Tibial artery (tissue), 4 donors: Measurements from ENCODE around the gene MLEC.
"Not testable (repeated sequence)": the region's sequence is repeated elsewhere in the genome, so short reads cannot be mapped to it uniquely, and the experiment has no call there.

Source experiments
- DNase-seq, 2 donors: peaks; one replicate each; pipeline ENCODE4 v3.0.0-alpha.2; 2019
- H3K27ac ChIP-seq, 2 donors: fragments of 200-600 bp; sonication (generic) in 1 of 2; 1 replicate in 1 of 2; 2 replicates in 1 of 2; pipeline ENCODE4 v1.5.1; 2018 to 2019; ENCODE audit warnings: mild to moderate bottlenecking in 1 of 2
- H3K27me3 ChIP-seq, 2 donors: fragments of 200-600 bp; sonication (generic) in 1 of 2; one replicate each; pipeline versions ENCODE4 v1.5.1 to v1.6.0; 2016 to 2019
- H3K36me3 ChIP-seq, 3 donors: fragments of 200-600 bp; sonication (generic) in 2 of 3; one replicate each; pipeline ENCODE4 v1.5.1; 2016 to 2019; ENCODE audit warnings: mild to moderate bottlenecking in 2 of 3
- H3K4me1 ChIP-seq, 4 donors: fragments of 200-600 bp; sonication (generic) in 2 of 4; 1 replicate in 3 of 4; 2 replicates in 1 of 4; pipeline ENCODE4 v1.5.1; 2016 to 2019
- H3K4me3 ChIP-seq, 2 donors: fragments of 200-600 bp; sonication (generic) in 1 of 2; 1 replicate in 1 of 2; 2 replicates in 1 of 2; pipeline ENCODE4 v1.5.1; 2018 to 2019; ENCODE audit warnings: mild to moderate bottlenecking in 2 of 2
- H3K9me3 ChIP-seq, 3 donors: fragments of 200-600 bp; sonication (generic) in 1 of 3; one replicate each; pipeline ENCODE4 v1.5.1; 2016 to 2019
- intact Hi-C: fragments of 100-400 bp; cut with DNase I; formaldehyde crosslinking; loops from one replicate; pipeline ENCODE4 v1.15.0; 2023; ENCODE audit warnings: low total_unique reads
- TF ChIP-seq, protein P1 (sequence below), 2 experiments: fragments of 200-600 bp in 1 of 2; fragments of 450-650 bp in 1 of 2; IDR thresholded peaks; one replicate each; pipeline ENCODE4 v1.5.1; 2017 to 2019; ENCODE audit warnings: antibody characterized with exemption in 2 of 2, mild to moderate bottlenecking in 1 of 2, moderate library complexity in 1 of 2

The MLEC gene

DNA sequence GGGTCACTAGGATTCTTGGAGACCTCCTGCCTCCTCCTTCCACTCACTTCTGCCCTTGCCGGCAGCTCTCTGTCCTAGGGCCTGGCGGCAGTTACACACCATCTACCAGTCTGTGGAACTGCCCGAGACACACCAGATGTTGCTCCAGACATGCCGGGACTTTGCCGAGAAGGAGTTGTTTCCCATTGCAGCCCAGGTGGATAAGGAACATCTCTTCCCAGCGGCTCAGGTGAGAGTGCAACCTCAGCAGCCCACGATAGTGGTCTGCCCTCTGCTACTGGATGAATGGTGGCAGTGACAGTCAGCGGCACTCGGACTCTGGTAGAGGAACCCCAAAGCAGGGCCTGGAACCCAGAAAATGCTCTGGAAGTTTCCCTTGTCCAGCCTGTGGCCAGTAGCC is 40.0 kb downstream of the MLEC start:
- no peak for DNase-seq
- H3K4me3 ChIP-seq: no peak overlapping the region
- TF ChIP-seq, protein P1, sequence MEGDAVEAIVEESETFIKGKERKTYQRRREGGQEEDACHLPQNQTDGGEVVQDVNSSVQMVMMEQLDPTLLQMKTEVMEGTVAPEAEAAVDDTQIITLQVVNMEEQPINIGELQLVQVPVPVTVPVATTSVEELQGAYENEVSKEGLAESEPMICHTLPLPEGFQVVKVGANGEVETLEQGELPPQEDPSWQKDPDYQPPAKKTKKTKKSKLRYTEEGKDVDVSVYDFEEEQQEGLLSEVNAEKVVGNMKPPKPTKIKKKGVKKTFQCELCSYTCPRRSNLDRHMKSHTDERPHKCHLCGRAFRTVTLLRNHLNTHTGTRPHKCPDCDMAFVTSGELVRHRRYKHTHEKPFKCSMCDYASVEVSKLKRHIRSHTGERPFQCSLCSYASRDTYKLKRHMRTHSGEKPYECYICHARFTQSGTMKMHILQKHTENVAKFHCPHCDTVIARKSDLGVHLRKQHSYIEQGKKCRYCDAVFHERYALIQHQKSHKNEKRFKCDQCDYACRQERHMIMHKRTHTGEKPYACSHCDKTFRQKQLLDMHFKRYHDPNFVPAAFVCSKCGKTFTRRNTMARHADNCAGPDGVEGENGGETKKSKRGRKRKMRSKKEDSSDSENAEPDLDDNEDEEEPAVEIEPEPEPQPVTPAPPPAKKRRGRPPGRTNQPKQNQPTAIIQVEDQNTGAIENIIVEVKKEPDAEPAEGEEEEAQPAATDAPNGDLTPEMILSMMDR (IDR thresholded peaks at IDR 0.05): no peak
- H3K27ac ChIP-seq: peak overlapping the region in 1 of 2 donors; percentile 82
- H3K36me3 ChIP-seq: peaks cover 8 to 54% (median 20%) of the 10 kb centered on the region in 3 donors
- H3K4me1 ChIP-seq: peaks cover 0 to 17% (median 10%) of the 10 kb centered on the region in 4 donors
- H3K9me3 ChIP-seq: no peaks in the 10 kb centered on the region
- intact Hi-C loops: loop anchor here (10.0 kb wide), 1 partner anchor 178 kb away; the partner anchor contains the start of gene SPPL3
- no peaks in the 10 kb centered on the region for H3K27me3 ChIP-seq

- H3K4me3 ChIP-seq, DNase-seq, H3K4me1 ChIP-seq, H3K27ac ChIP-seq, intact Hi-C loops, H3K27me3 ChIP-seq, H3K9me3 ChIP-seq: not testable (repeated sequence)
- H3K36me3 ChIP-seq: peaks cover 0 to 57% (median 11%) of the 10 kb centered on the region in 3 donors
Measured at GRCh38 chr12:120732198-120732597, 45.2 kb downstream of the MLEC start.

- intact Hi-C loops: no loop called here
- Histone ChIP-seq H3K4me3 (no peak overlapping the region), H3K27me3 (no peaks in the 10 kb centered on the region), H3K36me3 (peaks cover 0 to 61% (median 8%) of the 10 kb centered on the region in 3 donors), H3K4me1 (no peaks in the 10 kb centered on the region), H3K27ac (no peak overlapping the region), H3K9me3 (no peaks in the 10 kb centered on the region)
- no peak for DNase-seq
- TF ChIP-seq, protein P1 (IDR thresholded peaks at IDR 0.05): no peak
Measured at GRCh38 chr12:120733574-120733973, 46.6 kb downstream of the MLEC start.

DNA sequence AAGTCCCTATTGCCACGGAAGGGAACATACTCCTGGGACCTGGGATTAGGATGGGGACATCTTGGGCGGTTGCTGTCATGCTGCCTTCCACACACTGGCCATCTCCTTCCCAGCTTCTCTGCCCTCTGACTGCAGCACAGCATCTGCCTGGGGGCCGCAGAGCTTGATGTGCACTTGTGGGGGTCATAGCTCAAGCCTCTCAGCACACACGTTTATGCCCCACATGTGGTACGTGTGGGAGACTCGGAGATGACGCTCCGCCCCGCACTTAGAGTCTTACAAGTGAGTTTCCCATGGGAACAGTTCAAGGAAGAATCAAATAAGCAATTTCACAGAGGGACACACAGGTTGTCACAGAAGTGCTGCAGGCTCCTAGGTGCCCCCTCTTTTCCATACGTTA is 47.3 kb downstream of the MLEC start:
- Histone ChIP-seq H3K27ac (no peak overlapping the region), H3K4me1 (no peaks in the 10 kb centered on the region), H3K4me3 (no peak overlapping the region), H3K36me3 (peaks cover 0 to 62% (median 14%) of the 10 kb centered on the region in 3 donors), H3K9me3 (no peaks in the 10 kb centered on the region), H3K27me3 (no peaks in the 10 kb centered on the region)
- no peak for DNase-seq
- TF ChIP-seq, protein P1 (IDR thresholded peaks at IDR 0.05): no peak
- intact Hi-C loops: no loop called here

- Histone ChIP-seq H3K36me3 (peaks cover 0 to 60% (median 16%) of the 10 kb centered on the region in 3 donors), H3K9me3 (no peaks in the 10 kb centered on the region), H3K27me3 (no peaks in the 10 kb centered on the region), H3K27ac (no peak overlapping the region), H3K4me1 (no peaks in the 10 kb centered on the region), H3K4me3 (no peak overlapping the region)
- TF ChIP-seq, protein P1 (IDR thresholded peaks at IDR 0.05): no peak
- DNase-seq: no peak
- intact Hi-C loops: no loop called here
Measured at GRCh38 chr12:120735181-120735580, 48.2 kb downstream of the MLEC start.

- Histone ChIP-seq H3K4me3 (no peak overlapping the region), H3K36me3 (peaks cover 0 to 49% (median 16%) of the 10 kb centered on the region in 3 donors), H3K27me3 (no peaks in the 10 kb centered on the region), H3K27ac (no peak overlapping the region), H3K9me3 (no peaks in the 10 kb centered on the region), H3K4me1 (no peaks in the 10 kb centered on the region)
- intact Hi-C loops: no loop called here
- TF ChIP-seq, protein P1 (IDR thresholded peaks at IDR 0.05): no peak
- no peak for DNase-seq
Measured at GRCh38 chr12:120736404-120737331, 49.7 kb downstream of the MLEC start.
